Measurements from ENCODE around the gene WDR36. TPM values are rescaled to one million over a fixed set of nuclear protein-coding genes. Genes with fewer than 3 reads are reported as not detected.

WDR36 gene
- total and polyA plus RNA-seq, 9 of the 15 experiments (the other 6 are each of a cell fraction or from before 2014, with no cell fraction given), result 25.7 to 68.0 (median 41.5) TPM

DNA sequence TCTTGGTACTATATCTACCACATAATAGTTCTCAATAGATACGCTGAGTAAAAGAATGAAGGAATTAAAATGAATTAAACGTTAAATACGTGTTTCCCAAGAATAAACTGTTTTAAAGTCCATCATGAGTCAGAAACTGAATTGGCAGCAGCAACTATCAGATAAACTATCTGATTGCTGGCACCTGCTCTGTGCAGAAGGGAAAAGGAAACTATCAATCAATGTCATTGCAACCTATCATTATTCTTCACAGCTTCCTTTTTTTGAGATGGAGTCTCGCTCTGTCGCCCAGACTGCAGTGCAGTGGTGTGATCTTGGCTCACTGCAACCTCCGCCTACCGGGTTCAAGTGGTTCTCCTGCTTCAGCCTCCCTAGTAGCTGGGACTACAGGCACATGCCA, 8.8 kb upstream of the WDR36 start (continued):
- 0 out of 4 replicates have a peak, but pooled peaks of 1 of the 2 experiments have one; percentile 34 for TF ChIP-seq ZNF318 (IDR thresholded peaks at IDR 0.05; ENCODE audit: borderline replicate concordance in 1 of 2, low read depth in 1 of 2)
- no peak for TF ChIP-seq IRF1 (CRISPR knock-in tag; IDR thresholded peaks at IDR 0.05; ENCODE audit: borderline replicate concordance)
- no peak for TF ChIP-seq ZNF347 (CRISPR knock-in tag; IDR thresholded peaks at IDR 0.05; ENCODE audit: low read depth)
- peak; percentile 78 for TF ChIP-seq PBX2 (CRISPR knock-in tag; IDR thresholded peaks at IDR 0.05; ENCODE audit: low read depth)
- TF ChIP-seq PBX2 (tag; conservative IDR thresholded peaks at IDR 0.05; ENCODE audit: low read depth), result peak; percentile 96
- TF ChIP-seq ZNF134 (CRISPR knock-in tag; conservative IDR thresholded peaks at IDR 0.05), result no peak
- peak; percentile 50 to 54 for TF ChIP-seq TRIM24 (IDR thresholded peaks at IDR 0.05)
- no peak for TF ChIP-seq TRIM25 (IDR thresholded peaks at IDR 0.05; ENCODE audit: borderline replicate concordance)
- no peak for TF ChIP-seq ZNF445 (CRISPR knock-in tag; IDR thresholded peaks at IDR 0.05; ENCODE audit: low read depth)
- peak; percentile 47; the same call in 1 of the 2 replicates for TF ChIP-seq NFIC (IDR thresholded peaks at IDR 0.05)
- TF ChIP-seq ZNF175 (CRISPR knock-in tag; IDR thresholded peaks at IDR 0.05; ENCODE audit: low read depth), result peak; percentile 61; the same call in 1 of the 2 replicates
- peak; percentile 71 for TF ChIP-seq KLF16 (IDR thresholded peaks at IDR 0.05)
- TF ChIP-seq NCOR1 (IDR thresholded peaks at IDR 0.05), result peak; percentile 39; the same call in 1 of the 2 replicates
